ENCODE data around the gene BTBD16. TPM values are rescaled to one million over a fixed set of nuclear protein-coding genes. Genes with fewer than 3 reads are reported as not detected.

BTBD16 gene
- total RNA-seq, 1 experiment from 2014 or later, result not detected

DNA sequence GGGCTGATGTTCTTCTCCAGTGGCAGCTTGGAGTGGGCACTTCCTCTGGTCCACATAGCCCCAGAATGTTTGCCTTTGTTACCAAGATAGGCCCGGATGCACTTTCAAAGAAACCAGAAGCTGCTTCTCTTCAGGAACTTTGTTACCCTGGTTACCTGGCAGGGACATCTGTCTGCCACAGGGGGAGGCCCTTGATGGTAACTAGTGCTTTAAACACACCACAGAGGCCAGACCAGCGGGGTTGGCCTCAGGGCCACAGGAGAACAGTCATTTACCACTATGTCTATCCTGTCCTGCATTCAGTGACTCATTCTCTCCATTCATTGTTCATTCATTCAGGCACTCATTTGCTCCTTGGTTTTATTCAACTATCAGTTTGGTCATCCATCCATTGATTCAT lies 91.5 kb downstream of the BTBD16 start (continued):
- TF ChIP-seq, protein P1, sequence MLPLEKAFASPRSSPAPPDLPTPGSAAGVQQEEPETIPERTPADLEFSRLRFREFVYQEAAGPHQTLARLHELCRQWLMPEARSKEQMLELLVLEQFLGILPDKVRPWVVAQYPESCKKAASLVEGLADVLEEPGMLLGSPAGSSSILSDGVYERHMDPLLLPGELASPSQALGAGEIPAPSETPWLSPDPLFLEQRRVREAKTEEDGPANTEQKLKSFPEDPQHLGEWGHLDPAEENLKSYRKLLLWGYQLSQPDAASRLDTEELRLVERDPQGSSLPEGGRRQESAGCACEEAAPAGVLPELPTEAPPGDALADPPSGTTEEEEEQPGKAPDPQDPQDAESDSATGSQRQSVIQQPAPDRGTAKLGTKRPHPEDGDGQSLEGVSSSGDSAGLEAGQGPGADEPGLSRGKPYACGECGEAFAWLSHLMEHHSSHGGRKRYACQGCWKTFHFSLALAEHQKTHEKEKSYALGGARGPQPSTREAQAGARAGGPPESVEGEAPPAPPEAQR (CRISPR knock-in tag; IDR thresholded peaks at IDR 0.05), result no peak
- TF ChIP-seq, protein P2, sequence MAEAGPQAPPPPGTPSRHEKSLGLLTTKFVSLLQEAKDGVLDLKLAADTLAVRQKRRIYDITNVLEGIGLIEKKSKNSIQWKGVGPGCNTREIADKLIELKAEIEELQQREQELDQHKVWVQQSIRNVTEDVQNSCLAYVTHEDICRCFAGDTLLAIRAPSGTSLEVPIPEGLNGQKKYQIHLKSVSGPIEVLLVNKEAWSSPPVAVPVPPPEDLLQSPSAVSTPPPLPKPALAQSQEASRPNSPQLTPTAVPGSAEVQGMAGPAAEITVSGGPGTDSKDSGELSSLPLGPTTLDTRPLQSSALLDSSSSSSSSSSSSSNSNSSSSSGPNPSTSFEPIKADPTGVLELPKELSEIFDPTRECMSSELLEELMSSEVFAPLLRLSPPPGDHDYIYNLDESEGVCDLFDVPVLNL (CRISPR knock-in tag; IDR thresholded peaks at IDR 0.05; ENCODE audit: borderline replicate concordance, low read depth), result no peak
- TF ChIP-seq AR (CRISPR knock-in tag; IDR thresholded peaks at IDR 0.05), result no peak

DNA sequence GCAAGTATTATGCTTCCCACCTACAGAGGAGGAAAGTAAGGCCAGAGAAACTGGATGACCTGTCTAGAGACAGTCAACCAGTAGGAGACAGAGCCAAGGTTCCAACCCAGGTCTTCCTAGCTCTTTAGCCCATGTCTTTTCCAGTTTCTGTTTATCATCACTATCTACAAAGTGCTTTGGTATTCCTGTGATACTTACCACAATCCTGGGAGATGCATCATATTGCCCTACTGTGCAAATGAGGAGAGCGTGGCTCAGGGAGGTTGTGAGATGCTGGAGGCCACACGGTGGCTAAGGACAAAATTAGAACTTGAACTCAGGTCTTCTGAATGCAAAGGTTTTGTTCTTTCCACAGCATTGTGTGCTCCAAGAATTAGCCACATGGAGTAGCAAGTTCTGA lies 92.2 kb downstream of the BTBD16 start:
- no peak overlapping the region for H3K4me3 Mint-ChIP-seq
- H3K9me3 Mint-ChIP-seq, result peaks cover 20% of the 10 kb centered on the region
- TF ChIP-seq, protein P3, sequence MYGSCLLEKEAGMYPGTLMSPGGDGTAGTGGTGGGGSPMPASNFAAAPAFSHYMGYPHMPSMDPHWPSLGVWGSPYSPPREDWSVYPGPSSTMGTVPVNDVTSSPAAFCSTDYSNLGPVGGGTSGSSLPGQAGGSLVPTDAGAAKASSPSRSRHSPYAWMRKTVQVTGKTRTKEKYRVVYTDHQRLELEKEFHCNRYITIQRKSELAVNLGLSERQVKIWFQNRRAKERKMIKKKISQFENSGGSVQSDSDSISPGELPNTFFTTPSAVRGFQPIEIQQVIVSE (CRISPR knock-in tag; IDR thresholded peaks at IDR 0.05; ENCODE audit: borderline replicate concordance), result no peak
- TF ChIP-seq FOXK1 (CRISPR knock-in tag; IDR thresholded peaks at IDR 0.05) (no peak), ZNF396 (CRISPR knock-in tag; IDR thresholded peaks at IDR 0.05; ENCODE audit: borderline replicate concordance) (no peak), FOXP1 (CRISPR knock-in tag; IDR thresholded peaks at IDR 0.05; ENCODE audit: borderline replicate concordance) (no peak), ATF1 (CRISPR knock-in tag; IDR thresholded peaks at IDR 0.05) (no peak), PRRX2 (CRISPR knock-in tag; IDR thresholded peaks at IDR 0.05) (no peak), KAT7 (CRISPR knock-in tag; IDR thresholded peaks at IDR 0.05; ENCODE audit: borderline replicate concordance) (no peak)
- TF ChIP-seq, protein P4, sequence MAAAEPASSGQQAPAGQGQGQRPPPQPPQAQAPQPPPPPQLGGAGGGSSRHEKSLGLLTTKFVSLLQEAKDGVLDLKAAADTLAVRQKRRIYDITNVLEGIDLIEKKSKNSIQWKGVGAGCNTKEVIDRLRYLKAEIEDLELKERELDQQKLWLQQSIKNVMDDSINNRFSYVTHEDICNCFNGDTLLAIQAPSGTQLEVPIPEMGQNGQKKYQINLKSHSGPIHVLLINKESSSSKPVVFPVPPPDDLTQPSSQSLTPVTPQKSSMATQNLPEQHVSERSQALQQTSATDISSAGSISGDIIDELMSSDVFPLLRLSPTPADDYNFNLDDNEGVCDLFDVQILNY (CRISPR knock-in tag; IDR thresholded peaks at IDR 0.05), result no peak
- TF ChIP-seq, protein P5, sequence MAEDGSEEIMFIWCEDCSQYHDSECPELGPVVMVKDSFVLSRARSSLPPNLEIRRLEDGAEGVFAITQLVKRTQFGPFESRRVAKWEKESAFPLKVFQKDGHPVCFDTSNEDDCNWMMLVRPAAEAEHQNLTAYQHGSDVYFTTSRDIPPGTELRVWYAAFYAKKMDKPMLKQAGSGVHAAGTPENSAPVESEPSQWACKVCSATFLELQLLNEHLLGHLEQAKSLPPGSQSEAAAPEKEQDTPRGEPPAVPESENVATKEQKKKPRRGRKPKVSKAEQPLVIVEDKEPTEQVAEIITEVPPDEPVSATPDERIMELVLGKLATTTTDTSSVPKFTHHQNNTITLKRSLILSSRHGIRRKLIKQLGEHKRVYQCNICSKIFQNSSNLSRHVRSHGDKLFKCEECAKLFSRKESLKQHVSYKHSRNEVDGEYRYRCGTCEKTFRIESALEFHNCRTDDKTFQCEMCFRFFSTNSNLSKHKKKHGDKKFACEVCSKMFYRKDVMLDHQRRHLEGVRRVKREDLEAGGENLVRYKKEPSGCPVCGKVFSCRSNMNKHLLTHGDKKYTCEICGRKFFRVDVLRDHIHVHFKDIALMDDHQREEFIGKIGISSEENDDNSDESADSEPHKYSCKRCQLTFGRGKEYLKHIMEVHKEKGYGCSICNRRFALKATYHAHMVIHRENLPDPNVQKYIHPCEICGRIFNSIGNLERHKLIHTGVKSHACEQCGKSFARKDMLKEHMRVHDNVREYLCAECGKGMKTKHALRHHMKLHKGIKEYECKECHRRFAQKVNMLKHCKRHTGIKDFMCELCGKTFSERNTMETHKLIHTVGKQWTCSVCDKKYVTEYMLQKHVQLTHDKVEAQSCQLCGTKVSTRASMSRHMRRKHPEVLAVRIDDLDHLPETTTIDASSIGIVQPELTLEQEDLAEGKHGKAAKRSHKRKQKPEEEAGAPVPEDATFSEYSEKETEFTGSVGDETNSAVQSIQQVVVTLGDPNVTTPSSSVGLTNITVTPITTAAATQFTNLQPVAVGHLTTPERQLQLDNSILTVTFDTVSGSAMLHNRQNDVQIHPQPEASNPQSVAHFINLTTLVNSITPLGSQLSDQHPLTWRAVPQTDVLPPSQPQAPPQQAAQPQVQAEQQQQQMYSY (CRISPR knock-in tag; IDR thresholded peaks at IDR 0.05), result no peak
- DNase-seq (ENCODE audit: low spot score) (no peak), ATAC-seq (no peak)
- H3K36me3 Mint-ChIP-seq, result peaks cover 8% of the 10 kb centered on the region
- H3K27me3 Mint-ChIP-seq (ENCODE audit: low read depth), result no peaks in the 10 kb centered on the region
- H3K27ac Mint-ChIP-seq, result no peak overlapping the region
- ChIA-PET POLR2A (no interaction called here), CTCF (no interaction called here)
- H3K4me1 Mint-ChIP-seq, result peaks cover 2% of the 10 kb centered on the region
